Endothelial cell of umbilical vein (primary cell): Measurements from ENCODE around the gene DMD. TPM values are rescaled to one million over a fixed set of nuclear protein-coding genes. Genes with fewer than 3 reads are reported as not detected.
"Not testable (repeated sequence)": the region's sequence is repeated elsewhere in the genome, so short reads cannot be mapped to it uniquely, and the experiment has no call there.

Experiments used
- BruUV-seq: library from RNA; stranded (reverse); fragments of 400-500 nt; replicated peaks from 2 replicates; lab custom pipeline; 2021; lab: Mats Ljungman, UMichigan
- CTCF ChIA-PET: fragments of 300-600, 350-600 bp; sonication (Branson Sonifier 250); formaldehyde crosslinking; loops from one replicate; lab custom pipeline; 2021; ENCODE audit warnings: antibody characterized with exemption, inconsistent platforms; lab: Charles Lee
- POLR2A ChIA-PET: fragments of 300-600, 350-600 bp; sonication (Branson Sonifier 250); formaldehyde crosslinking; loops from one replicate; lab custom pipeline; 2021; ENCODE audit warnings: antibody characterized with exemption, inconsistent platforms; lab: Charles Lee
- DNase-seq: peaks from one replicate; pipeline ENCODE4 v3.0.0-alpha.2; 2011; ENCODE audit warnings: low read depth, low spot score
- FAIRE-seq: peaks from 2 replicates; lab custom pipeline; 2011; peaks lifted over from hg19 to GRCh38; lab: Jason Lieb, UNC
- H2AFZ ChIP-seq: 2 replicates; pipeline ENCODE4 v1.6.0; 2012; ENCODE audit warnings: low read depth, low read length, control low read depth, inconsistent platforms
- H3K27ac ChIP-seq: 2 replicates; pipeline ENCODE4 v1.5.1; 2011; ENCODE audit warnings: low read depth, mild to moderate bottlenecking, control low read depth, low read length, moderate library complexity; ENCODE audit not compliant: insufficient read depth
- H3K27me3 ChIP-seq, 2 experiments: 2 replicates each; pipeline versions ENCODE4 v1.6.0 to v1.6.1; 2011; ENCODE audit warnings: low read length in 2 of 2, mixed read lengths in 1 of 2; ENCODE audit not compliant: control insufficient read depth in 2 of 2, insufficient read depth in 2 of 2
- H3K36me3 ChIP-seq, 2 experiments: 2 replicates in 1 of 2; 3 replicates in 1 of 2; pipeline ENCODE4 v1.5.1; 2011; ENCODE audit warnings: low read length in 2 of 2, mild to moderate bottlenecking in 1 of 2, moderate library complexity in 1 of 2; ENCODE audit not compliant: control insufficient read depth in 2 of 2, insufficient read depth in 2 of 2; ENCODE audit errors: extremely low read depth in 1 of 2
- H3K4me1 ChIP-seq: 3 replicates; pipeline ENCODE4 v1.5.1; 2011; ENCODE audit warnings: mild to moderate bottlenecking, low read length; ENCODE audit not compliant: control insufficient read depth, insufficient read depth; ENCODE audit errors: extremely low read depth
- H3K4me2 ChIP-seq: 2 replicates; pipeline ENCODE4 v1.6.1; 2011; ENCODE audit warnings: low read length, control low read depth, mixed read lengths; ENCODE audit not compliant: insufficient read depth
- H3K4me3 ChIP-seq, 3 experiments: fragments of 200-600 bp in 1 of 3; sonication (generic), shearing (Covaris generic) in 1 of 3; replicated peaks in 1 of 3; 2 replicates each; pipeline ENCODE4 v1.5.1; 2011 to 2016; ENCODE audit warnings: control low read depth in 3 of 3, low read length in 3 of 3, mild to moderate bottlenecking in 2 of 3, inconsistent platforms in 1 of 3, low read depth in 1 of 3, moderate library complexity in 1 of 3; ENCODE audit not compliant: insufficient read depth in 1 of 3
- H3K79me2 ChIP-seq: 2 replicates; pipeline ENCODE4 v1.6.0; 2012; ENCODE audit warnings: low read length, inconsistent platforms; ENCODE audit not compliant: control insufficient read depth, insufficient read depth
- H3K9ac ChIP-seq: replicated peaks from 2 replicates; pipeline ENCODE3; 2011; ENCODE audit warnings: low read length, control low read depth; ENCODE audit not compliant: insufficient read depth; ENCODE audit errors: extremely low read depth
- H3K9me1 ChIP-seq: replicated peaks from 3 replicates; pipeline ENCODE4 v1.6.0; 2011; ENCODE audit warnings: mild to moderate bottlenecking, low read length; ENCODE audit not compliant: control insufficient read depth, insufficient read depth; ENCODE audit errors: extremely low read depth
- H3K9me3 ChIP-seq: replicated peaks from 2 replicates; pipeline ENCODE4 v1.5.1; 2012; ENCODE audit warnings: low read length, inconsistent platforms; ENCODE audit not compliant: control insufficient read depth, insufficient read depth
- H4K20me1 ChIP-seq: replicated peaks from 2 replicates; pipeline ENCODE3; 2011; ENCODE audit warnings: mild to moderate bottlenecking, low read length; ENCODE audit not compliant: control insufficient read depth, insufficient read depth; ENCODE audit errors: extremely low read depth
- CTCF ChIP-seq, 2 donors: IDR thresholded peaks; 1 replicate in 1 of 2; 2 replicates in 1 of 2; pipeline ENCODE4 v1.5.1; 2011; ENCODE audit warnings: low read length in 2 of 2, mild to moderate bottlenecking in 2 of 2, moderate library complexity in 2 of 2, control low read depth in 1 of 2, inconsistent platforms in 1 of 2, low read depth in 1 of 2; ENCODE audit not compliant: insufficient read depth in 1 of 2; ENCODE audit errors: extremely low read depth in 1 of 2
- EZH2 ChIP-seq: IDR thresholded peaks from 2 replicates; pipeline ENCODE4 v1.6.1; 2012; ENCODE audit warnings: borderline replicate concordance, low read depth, mild to moderate bottlenecking, moderate library complexity, low read length, inconsistent platforms; ENCODE audit not compliant: severe bottlenecking
- FOS ChIP-seq: IDR thresholded peaks from 2 replicates; pipeline ENCODE4 v1.6.1; 2011; ENCODE audit warnings: mild to moderate bottlenecking, low read length, moderate library complexity, borderline replicate concordance; ENCODE audit not compliant: insufficient read depth
- GATA2 ChIP-seq: IDR thresholded peaks from 2 replicates; pipeline ENCODE4 v1.7.0; 2011; ENCODE audit warnings: low read depth, mild to moderate bottlenecking, moderate library complexity, mixed read lengths, low read length; ENCODE audit not compliant: insufficient read length, insufficient read depth
- JUN ChIP-seq: IDR thresholded peaks from 2 replicates; pipeline ENCODE4 v1.6.1; 2011; ENCODE audit warnings: borderline replicate concordance, low read depth; ENCODE audit not compliant: insufficient read length, insufficient read depth
- MYC ChIP-seq: IDR thresholded peaks from one replicate; pipeline ENCODE4 v1.6.1; 2011; ENCODE audit warnings: mild to moderate bottlenecking, low read depth, low read length
- POLR2A ChIP-seq: IDR thresholded peaks from 2 replicates; pipeline ENCODE4 v1.6.1; 2012; ENCODE audit warnings: low read depth, mild to moderate bottlenecking, control low read depth, low read length
- POLR2AphosphoS5 ChIP-seq: IDR thresholded peaks from 2 replicates; pipeline ENCODE4 v1.6.1; 2012; ENCODE audit warnings: low read depth, mild to moderate bottlenecking, control low read depth, low read length, moderate library complexity; ENCODE audit not compliant: insufficient read depth
- dilution Hi-C: fragments of 300-500 bp; cut with MboI; formaldehyde crosslinking; loops from one replicate; pipeline ENCODE4 v1.15.0; 2019; ENCODE audit warnings: low sequenced_read_pairs; ENCODE audit not compliant: extremely low pct_ligation_motif_present
- intact Hi-C: fragments of 100-400 bp; cut with micrococcal nuclease; formaldehyde crosslinking; loops from one replicate; pipeline ENCODE4 v1.10.0; 2022
- polyA plus RNA-seq, 4 experiments: library from polyadenylated mRNA; depleted of rRNA in 3 of 4; stranded (reverse) in 3 of 4; unstranded in 1 of 4; fragments of >200 nt; gene quantifications; 2 replicates each; pipeline versions ENCODE4 v1.2.1 to v1.2.3, GENCODE V29; 2011 to 2012; ENCODE audit warnings: missing spikeins in 1 of 4
- total RNA-seq: library from RNA; stranded (reverse); gene quantifications from 2 replicates; pipeline ENCODE4 v1.2.3, GENCODE V29; 2021
- TF ChIP-seq, protein P1 (sequence below): IDR thresholded peaks from 2 replicates; pipeline ENCODE4 v1.6.1; 2011; ENCODE audit not compliant: insufficient read depth, insufficient read length

Gene DMD
- total and polyA plus RNA-seq, 2 donors (not counting 3 experiments of a cell fraction or from before 2014, with no cell fraction given), result 7.3 to 9.0 TPM

- no peak overlapping the region for H3K4me3 ChIP-seq
- H3K9ac ChIP-seq, result no peak overlapping the region
- H3K4me2 ChIP-seq, result no peak overlapping the region
- POLR2A ChIA-PET, result no interaction called here
- peaks cover 11% of the 10 kb centered on the region for H3K4me1 ChIP-seq
- no peaks in the 10 kb centered on the region for H4K20me1 ChIP-seq
- H3K27ac ChIP-seq, result peak overlapping the region; percentile 55
- no peak overlapping the region for H2AFZ ChIP-seq
- no peaks in the 10 kb centered on the region for H3K36me3 ChIP-seq
- no peaks in the 10 kb centered on the region for H3K79me2 ChIP-seq
- intact Hi-C loops, result no loop called here
- H3K9me1 ChIP-seq, result no peaks in the 10 kb centered on the region
- no peaks in the 10 kb centered on the region for H3K27me3 ChIP-seq
- FAIRE-seq (peak; percentile 57), DNase-seq (no peak)
- no peaks in the 10 kb centered on the region for H3K9me3 ChIP-seq
- dilution Hi-C loops, result no loop called here
- CTCF ChIA-PET, result no interaction called here
- no peak for TF ChIP-seq JUN
- no peak for TF ChIP-seq POLR2AphosphoS5
- no peak for TF ChIP-seq GATA2
- no peak for TF ChIP-seq MYC
- TF ChIP-seq FOS, result no peak
- TF ChIP-seq CTCF (IDR thresholded peaks at IDR 0.05; ENCODE audit: extremely low read depth in 1 of 2, insufficient read depth in 1 of 2, low read depth in 1 of 2, low read length in 2 of 2), result no peak
- TF ChIP-seq EZH2, result no peak
- no peak for TF ChIP-seq POLR2A
- TF ChIP-seq, protein P1, sequence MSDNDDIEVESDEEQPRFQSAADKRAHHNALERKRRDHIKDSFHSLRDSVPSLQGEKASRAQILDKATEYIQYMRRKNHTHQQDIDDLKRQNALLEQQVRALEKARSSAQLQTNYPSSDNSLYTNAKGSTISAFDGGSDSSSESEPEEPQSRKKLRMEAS, result no peak
- BruUV-seq, result TSS peak; percentile 53
Observed at GRCh38 chrX:33188286-33188685, 23.1 kb downstream of the DMD start.

DNA sequence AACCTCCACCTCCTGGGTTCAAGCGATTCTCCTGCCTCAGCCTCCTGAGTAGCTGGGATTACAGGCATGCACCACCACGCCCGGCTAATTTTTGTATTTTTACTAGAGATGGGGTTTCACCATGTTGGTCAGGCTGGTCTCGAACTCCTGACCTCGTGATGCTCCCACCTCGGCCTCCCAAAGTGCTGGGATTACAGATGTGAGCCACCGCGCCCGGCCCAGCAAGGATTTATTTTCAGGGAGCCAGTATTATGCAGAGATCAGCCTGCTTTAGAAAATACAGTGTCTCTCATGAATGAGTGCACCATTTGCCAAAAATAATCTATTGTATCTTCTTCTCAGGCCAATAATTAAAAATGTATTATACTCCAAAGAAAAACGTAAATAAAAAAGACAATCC, 26.5 kb downstream of the DMD start:
- CTCF ChIA-PET, result not testable (repeated sequence)

More for the DNA sequence above, 26.5 kb downstream of the DMD start:
- intact Hi-C loops, POLR2A ChIA-PET, H3K79me2 ChIP-seq, H3K27ac ChIP-seq, H3K36me3 ChIP-seq, DNase-seq, H3K9me1 ChIP-seq, H3K4me3 ChIP-seq, H3K9ac ChIP-seq, H2AFZ ChIP-seq, H4K20me1 ChIP-seq, BruUV-seq, H3K27me3 ChIP-seq, H3K9me3 ChIP-seq, H3K4me2 ChIP-seq, dilution Hi-C loops, FAIRE-seq: not testable (repeated sequence)
- peaks cover 16% of the 10 kb centered on the region for H3K4me1 ChIP-seq
